Thoracic aorta (tissue), 2 donors: ENCODE results near the gene BCAT1. TPM values are rescaled to one million over a fixed set of nuclear protein-coding genes. Genes with fewer than 3 reads are reported as not detected.

Source experiments
- ATAC-seq: fragments of 150-250 bp; one replicate; pipeline ENCODE4 v1.8.0; 2017; ENCODE audit warnings: low read depth; ENCODE audit not compliant: insufficient number of reproducible peaks, low FRiP score
- DNase-seq: peaks from one replicate; pipeline ENCODE4 v3.0.0-alpha.2; 2020; ENCODE audit warnings: low spot score
- H3K27ac ChIP-seq, 2 donors: fragments of 200-600 bp; sonication (generic); 1 replicate in 1 of 2; 2 replicates in 1 of 2; pipeline ENCODE4 v1.5.1; 2016; ENCODE audit warnings: mild to moderate bottlenecking in 2 of 2, moderate library complexity in 2 of 2
- H3K27me3 ChIP-seq: fragments of 200-600 bp; sonication (generic); replicated peaks from 2 replicates; pipeline ENCODE4 v1.6.0; 2016; ENCODE audit warnings: mild to moderate bottlenecking; ENCODE audit not compliant: insufficient read depth
- H3K36me3 ChIP-seq: fragments of 200-600 bp; sonication (generic); one replicate; pipeline ENCODE4 v1.5.1; 2016
- H3K4me1 ChIP-seq, 2 donors: fragments of 200-600 bp; sonication (generic); 1 replicate in 1 of 2; 2 replicates in 1 of 2; pipeline versions ENCODE4 v1.5.1 to v1.6.0; 2016; ENCODE audit warnings: low read depth in 2 of 2, mild to moderate bottlenecking in 1 of 2; ENCODE audit not compliant: control insufficient read depth in 1 of 2
- H3K4me3 ChIP-seq: fragments of 200-600 bp; sonication (generic); 2 replicates; pipeline ENCODE4 v1.5.1; 2016; ENCODE audit warnings: mild to moderate bottlenecking
- H3K9me3 ChIP-seq: fragments of 200-600 bp; sonication (generic); 2 replicates; pipeline ENCODE4 v1.5.1; 2016
- CTCF ChIP-seq: fragments of 200-600 bp; sonication (generic); IDR thresholded peaks from one replicate; pipeline ENCODE4 v1.5.1; 2019; ENCODE audit warnings: antibody characterized with exemption
- total RNA-seq, 2 donors: library from RNA; depleted of rRNA; stranded (reverse); fragments of >200 nt; gene quantifications; one replicate each; pipeline versions ENCODE4 v1.1.0 to v1.2.3, GENCODE V29; 2016

BCAT1 gene
- total RNA-seq, 2 donors from 2014 or later: 24.9 to 28.6 TPM

DNA sequence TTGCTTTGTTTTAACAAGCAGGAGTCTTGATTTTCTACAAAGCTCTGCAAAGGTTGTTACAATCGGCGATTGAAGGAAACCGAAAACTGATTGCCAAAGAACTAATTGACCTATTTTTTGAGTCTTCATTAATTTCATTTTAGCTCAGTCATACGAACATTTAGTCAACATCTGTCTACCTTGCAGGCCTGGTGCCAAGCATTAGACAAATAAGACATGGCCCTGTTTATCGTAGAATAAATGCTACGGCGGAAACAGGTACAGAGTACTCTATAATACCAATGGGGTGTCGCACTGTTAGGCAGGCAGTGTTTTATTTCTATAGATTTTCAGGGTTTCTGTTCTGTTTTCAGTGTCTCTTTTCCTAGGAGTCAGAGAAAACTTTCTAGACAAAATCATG is 171.5 kb downstream of the BCAT1 start:
- Histone ChIP-seq H3K27me3 (no peaks in the 10 kb centered on the region), H3K9me3 (no peaks in the 10 kb centered on the region), H3K27ac (no peak overlapping the region), H3K4me1 (peaks cover 0 to 13% of the 10 kb centered on the region in 2 donors), H3K4me3 (no peak overlapping the region), H3K36me3 (no peaks in the 10 kb centered on the region)
- ATAC-seq: no peak
- TF ChIP-seq CTCF: no peak
- DNase-seq: no peak

DNA sequence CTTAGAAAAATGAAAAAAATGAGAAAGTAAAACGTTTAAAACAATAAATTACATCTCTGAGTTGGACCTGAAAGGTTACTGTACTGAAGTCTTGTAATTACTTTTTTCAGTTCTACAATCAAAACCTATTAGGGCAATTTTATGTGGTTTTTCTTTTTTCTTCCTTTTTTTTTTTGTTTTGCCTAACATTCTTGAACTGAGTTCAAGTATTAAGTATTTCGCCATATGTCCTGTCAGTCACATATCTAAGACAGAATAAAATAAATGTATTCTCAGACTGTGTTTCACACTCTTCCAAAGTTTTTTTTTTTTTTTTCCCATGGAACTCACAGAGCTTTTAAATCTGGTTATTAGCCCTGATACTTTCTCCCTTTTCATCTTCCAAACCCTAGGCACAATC is 172.0 kb downstream of the BCAT1 start:
- no peaks in the 10 kb centered on the region for H3K36me3 ChIP-seq
- TF ChIP-seq CTCF: no peak
- H3K9me3 ChIP-seq: no peaks in the 10 kb centered on the region
- H3K27ac ChIP-seq: no peak overlapping the region
- H3K27me3 ChIP-seq: no peaks in the 10 kb centered on the region
- H3K4me1 ChIP-seq: peaks cover 0 to 13% of the 10 kb centered on the region in 2 donors
- no peak overlapping the region for H3K4me3 ChIP-seq
- no peak for DNase-seq
- ATAC-seq: no peak

GRCh38 chr12:24775073-24775472 is 173.8 kb downstream of the BCAT1 start:
- Histone ChIP-seq H3K36me3 (no peaks in the 10 kb centered on the region), H3K9me3 (no peaks in the 10 kb centered on the region), H3K27me3 (no peaks in the 10 kb centered on the region), H3K27ac (no peak overlapping the region), H3K4me3 (no peak overlapping the region), H3K4me1 (peaks cover 0 to 13% of the 10 kb centered on the region in 2 donors)
- ATAC-seq (no peak), DNase-seq (no peak)
- no peak for TF ChIP-seq CTCF

GRCh38 chr12:24773996-24774395 is 174.9 kb downstream of the BCAT1 start:
- Histone ChIP-seq H3K9me3 (no peaks in the 10 kb centered on the region), H3K27ac (no peak overlapping the region), H3K27me3 (no peaks in the 10 kb centered on the region), H3K36me3 (no peaks in the 10 kb centered on the region), H3K4me1 (peaks cover 0 to 13% of the 10 kb centered on the region in 2 donors), H3K4me3 (no peak overlapping the region)
- ATAC-seq: no peak
- no peak for DNase-seq
- no peak for TF ChIP-seq CTCF

GRCh38 chr12:24772813-24773212 is 176.1 kb downstream of the BCAT1 start:
- ATAC-seq (no peak), DNase-seq (no peak)
- no peaks in the 10 kb centered on the region for H3K9me3 ChIP-seq
- H3K36me3 ChIP-seq: no peaks in the 10 kb centered on the region
- peaks cover 0 to 8% of the 10 kb centered on the region in 2 donors for H3K4me1 ChIP-seq
- H3K27ac ChIP-seq: no peak overlapping the region
- no peak overlapping the region for H3K4me3 ChIP-seq
- no peak for TF ChIP-seq CTCF
- H3K27me3 ChIP-seq: no peaks in the 10 kb centered on the region
